Endothelial cell of umbilical vein (primary cell): ENCODE measurements around the gene TPRKB. TPM values are rescaled to one million over a fixed set of nuclear protein-coding genes. Genes with fewer than 3 reads are reported as not detected.

Experiments
- BruUV-seq: library from RNA; stranded (reverse); fragments of 400-500 nt; replicated peaks from 2 replicates; lab custom pipeline; 2021; lab: Mats Ljungman, UMichigan
- CTCF ChIA-PET: fragments of 300-600, 350-600 bp; sonication (Branson Sonifier 250); formaldehyde crosslinking; loops from one replicate; lab custom pipeline; 2021; ENCODE audit warnings: antibody characterized with exemption, inconsistent platforms; lab: Charles Lee
- POLR2A ChIA-PET: fragments of 300-600, 350-600 bp; sonication (Branson Sonifier 250); formaldehyde crosslinking; loops from one replicate; lab custom pipeline; 2021; ENCODE audit warnings: antibody characterized with exemption, inconsistent platforms; lab: Charles Lee
- DNase-seq: peaks from one replicate; pipeline ENCODE4 v3.0.0-alpha.2; 2011; ENCODE audit warnings: low read depth, low spot score
- FAIRE-seq: peaks from 2 replicates; lab custom pipeline; 2011; peaks lifted over from hg19 to GRCh38; lab: Jason Lieb, UNC
- H2AFZ ChIP-seq: 2 replicates; pipeline ENCODE4 v1.6.0; 2012; ENCODE audit warnings: low read depth, low read length, control low read depth, inconsistent platforms
- H3K27ac ChIP-seq: 2 replicates; pipeline ENCODE4 v1.5.1; 2011; ENCODE audit warnings: low read depth, mild to moderate bottlenecking, control low read depth, low read length, moderate library complexity; ENCODE audit not compliant: insufficient read depth
- H3K27me3 ChIP-seq, 2 experiments: 2 replicates each; pipeline versions ENCODE4 v1.6.0 to v1.6.1; 2011; ENCODE audit warnings: low read length in 2 of 2, mixed read lengths in 1 of 2; ENCODE audit not compliant: control insufficient read depth in 2 of 2, insufficient read depth in 2 of 2
- H3K36me3 ChIP-seq, 2 experiments: 2 replicates in 1 of 2; 3 replicates in 1 of 2; pipeline ENCODE4 v1.5.1; 2011; ENCODE audit warnings: low read length in 2 of 2, mild to moderate bottlenecking in 1 of 2, moderate library complexity in 1 of 2; ENCODE audit not compliant: control insufficient read depth in 2 of 2, insufficient read depth in 2 of 2; ENCODE audit errors: extremely low read depth in 1 of 2
- H3K4me1 ChIP-seq: 3 replicates; pipeline ENCODE4 v1.5.1; 2011; ENCODE audit warnings: mild to moderate bottlenecking, low read length; ENCODE audit not compliant: control insufficient read depth, insufficient read depth; ENCODE audit errors: extremely low read depth
- H3K4me2 ChIP-seq: 2 replicates; pipeline ENCODE4 v1.6.1; 2011; ENCODE audit warnings: low read length, control low read depth, mixed read lengths; ENCODE audit not compliant: insufficient read depth
- H3K4me3 ChIP-seq, 3 experiments: fragments of 200-600 bp in 1 of 3; sonication (generic), shearing (Covaris generic) in 1 of 3; replicated peaks in 1 of 3; 2 replicates each; pipeline ENCODE4 v1.5.1; 2011 to 2016; ENCODE audit warnings: control low read depth in 3 of 3, low read length in 3 of 3, mild to moderate bottlenecking in 2 of 3, inconsistent platforms in 1 of 3, low read depth in 1 of 3, moderate library complexity in 1 of 3; ENCODE audit not compliant: insufficient read depth in 1 of 3
- H3K79me2 ChIP-seq: 2 replicates; pipeline ENCODE4 v1.6.0; 2012; ENCODE audit warnings: low read length, inconsistent platforms; ENCODE audit not compliant: control insufficient read depth, insufficient read depth
- H3K9ac ChIP-seq: replicated peaks from 2 replicates; pipeline ENCODE3; 2011; ENCODE audit warnings: low read length, control low read depth; ENCODE audit not compliant: insufficient read depth; ENCODE audit errors: extremely low read depth
- H3K9me1 ChIP-seq: replicated peaks from 3 replicates; pipeline ENCODE4 v1.6.0; 2011; ENCODE audit warnings: mild to moderate bottlenecking, low read length; ENCODE audit not compliant: control insufficient read depth, insufficient read depth; ENCODE audit errors: extremely low read depth
- H3K9me3 ChIP-seq: replicated peaks from 2 replicates; pipeline ENCODE4 v1.5.1; 2012; ENCODE audit warnings: low read length, inconsistent platforms; ENCODE audit not compliant: control insufficient read depth, insufficient read depth
- H4K20me1 ChIP-seq: replicated peaks from 2 replicates; pipeline ENCODE3; 2011; ENCODE audit warnings: mild to moderate bottlenecking, low read length; ENCODE audit not compliant: control insufficient read depth, insufficient read depth; ENCODE audit errors: extremely low read depth
- EZH2 ChIP-seq: IDR thresholded peaks from 2 replicates; pipeline ENCODE4 v1.6.1; 2012; ENCODE audit warnings: borderline replicate concordance, low read depth, mild to moderate bottlenecking, moderate library complexity, low read length, inconsistent platforms; ENCODE audit not compliant: severe bottlenecking
- FOS ChIP-seq: IDR thresholded peaks from 2 replicates; pipeline ENCODE4 v1.6.1; 2011; ENCODE audit warnings: mild to moderate bottlenecking, low read length, moderate library complexity, borderline replicate concordance; ENCODE audit not compliant: insufficient read depth
- GATA2 ChIP-seq: IDR thresholded peaks from 2 replicates; pipeline ENCODE4 v1.7.0; 2011; ENCODE audit warnings: low read depth, mild to moderate bottlenecking, moderate library complexity, mixed read lengths, low read length; ENCODE audit not compliant: insufficient read length, insufficient read depth
- JUN ChIP-seq: IDR thresholded peaks from 2 replicates; pipeline ENCODE4 v1.6.1; 2011; ENCODE audit warnings: borderline replicate concordance, low read depth; ENCODE audit not compliant: insufficient read length, insufficient read depth
- MYC ChIP-seq: IDR thresholded peaks from one replicate; pipeline ENCODE4 v1.6.1; 2011; ENCODE audit warnings: mild to moderate bottlenecking, low read depth, low read length
- POLR2A ChIP-seq: IDR thresholded peaks from 2 replicates; pipeline ENCODE4 v1.6.1; 2012; ENCODE audit warnings: low read depth, mild to moderate bottlenecking, control low read depth, low read length
- POLR2AphosphoS5 ChIP-seq: IDR thresholded peaks from 2 replicates; pipeline ENCODE4 v1.6.1; 2012; ENCODE audit warnings: low read depth, mild to moderate bottlenecking, control low read depth, low read length, moderate library complexity; ENCODE audit not compliant: insufficient read depth
- dilution Hi-C: fragments of 300-500 bp; cut with MboI; formaldehyde crosslinking; loops from one replicate; pipeline ENCODE4 v1.15.0; 2019; ENCODE audit warnings: low sequenced_read_pairs; ENCODE audit not compliant: extremely low pct_ligation_motif_present
- intact Hi-C: fragments of 100-400 bp; cut with micrococcal nuclease; formaldehyde crosslinking; loops from one replicate; pipeline ENCODE4 v1.10.0; 2022
- polyA plus RNA-seq, 4 experiments: library from polyadenylated mRNA; depleted of rRNA in 3 of 4; stranded (reverse) in 3 of 4; unstranded in 1 of 4; fragments of >200 nt; gene quantifications; 2 replicates each; pipeline versions ENCODE4 v1.2.1 to v1.2.3, GENCODE V29; 2011 to 2012; ENCODE audit warnings: missing spikeins in 1 of 4
- total RNA-seq: library from RNA; stranded (reverse); gene quantifications from 2 replicates; pipeline ENCODE4 v1.2.3, GENCODE V29; 2021
- TF ChIP-seq, protein P1 (sequence below), 2 donors: IDR thresholded peaks; 1 replicate in 1 of 2; 2 replicates in 1 of 2; pipeline ENCODE4 v1.5.1; 2011; ENCODE audit warnings: low read length in 2 of 2, mild to moderate bottlenecking in 2 of 2, moderate library complexity in 2 of 2, control low read depth in 1 of 2, inconsistent platforms in 1 of 2, low read depth in 1 of 2; ENCODE audit not compliant: insufficient read depth in 1 of 2; ENCODE audit errors: extremely low read depth in 1 of 2
- TF ChIP-seq, protein P2 (sequence below): IDR thresholded peaks from 2 replicates; pipeline ENCODE4 v1.6.1; 2011; ENCODE audit not compliant: insufficient read depth, insufficient read length

Gene TPRKB
- total and polyA plus RNA-seq, 2 donors (not counting 3 experiments of a cell fraction or from before 2014, with no cell fraction given) = 27.1 to 36.1 TPM

DNA sequence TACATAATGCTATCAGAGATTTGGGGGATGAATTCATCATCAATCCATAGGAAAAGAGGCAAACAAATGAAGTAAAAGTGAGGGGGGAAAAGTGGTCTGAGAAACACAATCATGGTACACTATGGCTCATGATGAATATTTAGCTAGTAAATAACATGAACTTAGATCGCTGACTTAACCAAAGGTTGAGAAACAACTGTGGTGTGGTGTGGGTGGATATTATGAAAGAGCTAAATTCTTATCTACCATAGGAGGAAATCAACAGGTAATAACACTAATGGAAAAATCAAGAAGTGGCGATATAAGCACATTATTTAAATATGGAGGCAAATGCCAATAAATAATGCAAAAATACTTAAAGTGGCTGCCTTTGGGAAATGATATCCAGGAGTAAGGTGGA, 12.2 kb upstream of the TPRKB start:
- ChIA-PET CTCF (interaction anchor here (1.0 kb wide), 1 partner anchor 11 kb away, joined by 4 read pairs; no protein-coding TSS in a partner anchor), POLR2A (no interaction called here)
- no peaks in the 10 kb centered on the region for H3K79me2 ChIP-seq
- H2AFZ ChIP-seq = no peak overlapping the region
- H3K9me1 ChIP-seq = no peaks in the 10 kb centered on the region
- no peak for FAIRE-seq
- H3K4me2 ChIP-seq = no peak overlapping the region
- no peak for DNase-seq
- no peak overlapping the region for H3K27ac ChIP-seq
- H3K9me3 ChIP-seq = no peaks in the 10 kb centered on the region
- no peak overlapping the region for H3K9ac ChIP-seq
- TF ChIP-seq JUN (no peak), POLR2A (no peak), MYC (no peak), FOS (no peak), GATA2 (no peak), POLR2AphosphoS5 (no peak), EZH2 (no peak)
- TF ChIP-seq, protein P1, sequence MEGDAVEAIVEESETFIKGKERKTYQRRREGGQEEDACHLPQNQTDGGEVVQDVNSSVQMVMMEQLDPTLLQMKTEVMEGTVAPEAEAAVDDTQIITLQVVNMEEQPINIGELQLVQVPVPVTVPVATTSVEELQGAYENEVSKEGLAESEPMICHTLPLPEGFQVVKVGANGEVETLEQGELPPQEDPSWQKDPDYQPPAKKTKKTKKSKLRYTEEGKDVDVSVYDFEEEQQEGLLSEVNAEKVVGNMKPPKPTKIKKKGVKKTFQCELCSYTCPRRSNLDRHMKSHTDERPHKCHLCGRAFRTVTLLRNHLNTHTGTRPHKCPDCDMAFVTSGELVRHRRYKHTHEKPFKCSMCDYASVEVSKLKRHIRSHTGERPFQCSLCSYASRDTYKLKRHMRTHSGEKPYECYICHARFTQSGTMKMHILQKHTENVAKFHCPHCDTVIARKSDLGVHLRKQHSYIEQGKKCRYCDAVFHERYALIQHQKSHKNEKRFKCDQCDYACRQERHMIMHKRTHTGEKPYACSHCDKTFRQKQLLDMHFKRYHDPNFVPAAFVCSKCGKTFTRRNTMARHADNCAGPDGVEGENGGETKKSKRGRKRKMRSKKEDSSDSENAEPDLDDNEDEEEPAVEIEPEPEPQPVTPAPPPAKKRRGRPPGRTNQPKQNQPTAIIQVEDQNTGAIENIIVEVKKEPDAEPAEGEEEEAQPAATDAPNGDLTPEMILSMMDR (IDR thresholded peaks at IDR 0.05; ENCODE audit: extremely low read depth in 1 of 2, insufficient read depth in 1 of 2, low read depth in 1 of 2, low read length in 2 of 2) = no peak
- TF ChIP-seq, protein P2, sequence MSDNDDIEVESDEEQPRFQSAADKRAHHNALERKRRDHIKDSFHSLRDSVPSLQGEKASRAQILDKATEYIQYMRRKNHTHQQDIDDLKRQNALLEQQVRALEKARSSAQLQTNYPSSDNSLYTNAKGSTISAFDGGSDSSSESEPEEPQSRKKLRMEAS = no peak
- H3K4me3 ChIP-seq = no peak overlapping the region
- peaks cover 0 to 5% of the 10 kb centered on the region in 2 experiments for H3K36me3 ChIP-seq
- intact Hi-C loops = no loop called here
- no TSS peak for BruUV-seq
- H4K20me1 ChIP-seq = no peaks in the 10 kb centered on the region
- dilution Hi-C loops = no loop called here
- peaks cover 17% of the 10 kb centered on the region for H3K4me1 ChIP-seq
- H3K27me3 ChIP-seq = no peaks in the 10 kb centered on the region
